Vagina (tissue), 2 donors: ENCODE measurements around the gene TMEM19.

ENCODE experiments used
- CTCF ChIP-seq, 3 experiments: fragments of 450-650 bp in 2 of 3; fragments of 200-600 bp in 1 of 3; sonication (generic) in 1 of 3; IDR thresholded peaks; one replicate each; pipeline ENCODE4 v1.5.1; 2017 to 2019; ENCODE audit warnings: antibody characterized with exemption in 3 of 3, mild to moderate bottlenecking in 2 of 3, moderate library complexity in 2 of 3
- POLR2AphosphoS5 ChIP-seq, 2 donors: sonication (generic); formaldehyde crosslinking; IDR thresholded peaks; one replicate each; pipeline ENCODE4 v1.9.0; 2017; ENCODE audit warnings: antibody characterized with exemption in 2 of 2, mild to moderate bottlenecking in 2 of 2, low read depth in 1 of 2; ENCODE audit not compliant: insufficient read depth in 1 of 2

GRCh38 chr12:71746974-71747611 is 61.2 kb downstream of the TMEM19 start:
- TF ChIP-seq CTCF (IDR thresholded peaks at IDR 0.05), result peak in 2 of 3 experiments; percentile 66 to 69
- no peak for TF ChIP-seq POLR2AphosphoS5 (IDR thresholded peaks at IDR 0.05; ENCODE audit: insufficient read depth in 1 of 2, low read depth in 1 of 2)
